ENCODE data around the gene KMT2A.

Gene KMT2A

DNA sequence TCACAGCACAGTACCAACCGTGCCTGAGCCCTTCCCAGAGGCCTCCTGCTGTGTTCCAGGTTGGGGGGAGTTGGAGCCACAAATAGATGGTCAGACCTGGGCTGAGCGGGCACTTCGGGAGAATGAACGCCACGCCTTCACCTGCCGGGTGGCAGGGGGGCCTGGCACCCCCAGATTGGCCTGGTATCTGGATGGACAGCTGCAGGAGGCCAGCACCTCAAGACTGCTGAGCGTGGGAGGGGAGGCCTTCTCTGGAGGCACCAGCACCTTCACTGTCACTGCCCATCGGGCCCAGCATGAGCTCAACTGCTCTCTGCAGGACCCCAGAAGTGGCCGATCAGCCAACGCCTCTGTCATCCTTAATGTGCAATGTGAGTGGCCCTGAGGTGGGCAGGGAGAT lies 95.8 kb downstream of the KMT2A start:
- peak overlapping the region; percentile 93 for H3K4me3 Mint-ChIP-seq
- H3K4me1 Mint-ChIP-seq, result peaks cover 32% of the 10 kb centered on the region
- no peak overlapping the region for H3K27ac Mint-ChIP-seq
- no peaks in the 10 kb centered on the region for H3K27me3 Mint-ChIP-seq
- H3K36me3 Mint-ChIP-seq, result no peaks in the 10 kb centered on the region
- no peaks in the 10 kb centered on the region for H3K9me3 Mint-ChIP-seq

DNA sequence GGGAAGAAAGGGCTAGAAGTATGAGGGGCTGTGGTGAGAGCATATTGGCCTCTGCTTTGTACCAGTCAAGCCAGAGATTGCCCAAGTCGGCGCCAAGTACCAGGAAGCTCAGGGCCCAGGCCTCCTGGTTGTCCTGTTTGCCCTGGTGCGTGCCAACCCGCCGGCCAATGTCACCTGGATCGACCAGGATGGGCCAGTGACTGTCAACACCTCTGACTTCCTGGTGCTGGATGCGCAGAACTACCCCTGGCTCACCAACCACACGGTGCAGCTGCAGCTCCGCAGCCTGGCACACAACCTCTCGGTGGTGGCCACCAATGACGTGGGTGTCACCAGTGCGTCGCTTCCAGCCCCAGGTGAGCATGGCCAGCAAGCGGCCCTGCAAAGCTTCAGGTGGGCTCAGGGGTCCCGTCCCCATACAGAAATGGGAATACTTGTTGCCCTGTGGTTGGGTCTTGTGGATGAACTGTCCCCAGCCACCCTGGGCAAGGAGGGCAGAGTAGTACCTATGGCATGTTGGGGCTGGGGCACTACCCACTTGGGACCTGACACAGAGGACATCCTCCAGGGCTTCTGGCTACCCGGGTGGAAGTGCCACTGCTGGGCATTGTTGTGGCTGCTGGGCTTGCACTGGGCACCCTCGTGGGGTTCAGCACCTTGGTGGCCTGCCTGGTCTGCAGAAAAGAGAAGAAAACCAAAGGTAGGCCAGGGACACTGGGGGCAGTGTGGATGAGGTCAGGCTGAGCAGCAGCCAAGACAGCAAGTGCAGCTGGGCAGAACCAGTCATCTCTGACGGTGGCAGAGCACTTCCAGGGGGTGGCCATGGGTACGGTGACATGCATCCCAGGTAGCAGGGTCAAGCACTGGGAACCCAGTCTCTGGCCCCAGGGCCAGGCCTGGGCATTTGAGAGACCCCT lies 96.8 kb downstream of the KMT2A start:
- Mint-ChIP-seq H3K27ac (no peak overlapping the region), H3K9me3 (no peaks in the 10 kb centered on the region), H3K27me3 (no peaks in the 10 kb centered on the region), H3K36me3 (no peaks in the 10 kb centered on the region), H3K4me1 (peaks cover 26% of the 10 kb centered on the region), H3K4me3 (no peak overlapping the region)

DNA sequence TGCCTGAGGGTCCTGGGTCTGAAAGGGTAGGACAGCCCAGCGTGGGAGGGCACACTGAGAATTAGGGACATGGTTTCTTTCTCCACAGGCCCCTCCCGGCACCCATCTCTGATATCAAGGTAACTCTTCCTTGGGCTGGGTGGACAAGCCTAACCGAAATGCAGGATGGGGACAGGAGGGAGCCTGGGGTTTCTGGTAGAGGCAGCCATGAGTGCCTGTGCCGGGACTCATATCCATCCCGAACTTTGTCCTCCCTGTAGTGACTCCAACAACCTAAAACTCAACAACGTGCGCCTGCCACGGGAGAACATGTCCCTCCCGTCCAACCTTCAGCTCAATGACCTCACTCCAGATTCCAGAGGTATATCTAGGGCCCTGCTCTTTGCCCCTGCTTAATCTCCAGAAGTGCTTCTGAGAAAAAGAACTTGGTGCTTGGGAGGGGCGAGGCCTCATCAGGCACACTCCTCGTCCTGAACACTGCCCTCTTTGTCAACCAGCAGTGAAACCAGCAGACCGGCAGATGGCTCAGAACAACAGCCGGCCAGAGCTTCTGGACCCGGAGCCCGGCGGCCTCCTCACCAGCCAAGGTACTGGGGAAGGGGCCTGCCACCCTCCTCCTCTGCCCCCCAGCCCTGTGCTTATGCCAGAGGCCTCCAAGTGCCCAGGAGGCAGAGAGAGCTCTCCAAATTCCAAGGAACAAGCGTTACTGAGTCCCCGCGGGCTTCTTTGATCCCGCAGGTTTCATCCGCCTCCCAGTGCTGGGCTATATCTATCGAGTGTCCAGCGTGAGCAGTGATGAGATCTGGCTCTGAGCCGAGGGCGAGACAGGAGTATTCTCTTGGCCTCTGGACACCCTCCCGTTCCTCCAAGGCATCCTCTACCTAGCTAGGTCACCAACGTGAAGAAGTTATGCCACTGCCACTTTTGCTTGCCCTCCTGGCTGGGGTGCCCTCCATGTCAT lies 97.8 kb downstream of the KMT2A start:
- no peaks in the 10 kb centered on the region for H3K9me3 Mint-ChIP-seq
- peaks cover 22% of the 10 kb centered on the region for H3K4me1 Mint-ChIP-seq
- no peaks in the 10 kb centered on the region for H3K27me3 Mint-ChIP-seq
- no peak overlapping the region for H3K4me3 Mint-ChIP-seq
- H3K27ac Mint-ChIP-seq, result no peak overlapping the region
- H3K36me3 Mint-ChIP-seq, result no peaks in the 10 kb centered on the region

DNA sequence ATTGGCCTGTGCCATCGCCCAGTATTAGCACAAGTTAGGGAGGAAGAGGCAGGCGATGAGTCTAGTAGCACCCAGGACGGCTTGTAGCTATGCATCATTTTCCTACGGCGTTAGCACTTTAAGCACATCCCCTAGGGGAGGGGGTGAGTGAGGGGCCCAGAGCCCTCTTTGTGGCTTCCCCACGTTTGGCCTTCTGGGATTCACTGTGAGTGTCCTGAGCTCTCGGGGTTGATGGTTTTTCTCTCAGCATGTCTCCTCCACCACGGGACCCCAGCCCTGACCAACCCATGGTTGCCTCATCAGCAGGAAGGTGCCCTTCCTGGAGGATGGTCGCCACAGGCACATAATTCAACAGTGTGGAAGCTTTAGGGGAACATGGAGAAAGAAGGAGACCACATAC lies 99.0 kb downstream of the KMT2A start:
- Mint-ChIP-seq H3K27ac (no peak overlapping the region), H3K4me3 (no peak overlapping the region), H3K36me3 (peaks cover 2% of the 10 kb centered on the region), H3K27me3 (no peaks in the 10 kb centered on the region), H3K9me3 (no peaks in the 10 kb centered on the region), H3K4me1 (peaks cover 10% of the 10 kb centered on the region)

- no peaks in the 10 kb centered on the region for H3K27me3 Mint-ChIP-seq
- H3K36me3 Mint-ChIP-seq, result peaks cover 6% of the 10 kb centered on the region
- H3K4me1 Mint-ChIP-seq, result peaks cover 3% of the 10 kb centered on the region
- H3K9me3 Mint-ChIP-seq, result no peaks in the 10 kb centered on the region
- H3K27ac Mint-ChIP-seq, result no peak overlapping the region
- no peak overlapping the region for H3K4me3 Mint-ChIP-seq
Observed at GRCh38 chr11:118536726-118537125, 100.4 kb downstream of the KMT2A start.

GRCh38 chr11:118537409-118537980 lies 101.2 kb downstream of the KMT2A start:
- H3K36me3 Mint-ChIP-seq, result peaks cover 6% of the 10 kb centered on the region
- no peaks in the 10 kb centered on the region for H3K27me3 Mint-ChIP-seq
- no peak overlapping the region for H3K27ac Mint-ChIP-seq
- no peaks in the 10 kb centered on the region for H3K9me3 Mint-ChIP-seq
- no peak overlapping the region for H3K4me3 Mint-ChIP-seq
- no peaks in the 10 kb centered on the region for H3K4me1 Mint-ChIP-seq

DNA sequence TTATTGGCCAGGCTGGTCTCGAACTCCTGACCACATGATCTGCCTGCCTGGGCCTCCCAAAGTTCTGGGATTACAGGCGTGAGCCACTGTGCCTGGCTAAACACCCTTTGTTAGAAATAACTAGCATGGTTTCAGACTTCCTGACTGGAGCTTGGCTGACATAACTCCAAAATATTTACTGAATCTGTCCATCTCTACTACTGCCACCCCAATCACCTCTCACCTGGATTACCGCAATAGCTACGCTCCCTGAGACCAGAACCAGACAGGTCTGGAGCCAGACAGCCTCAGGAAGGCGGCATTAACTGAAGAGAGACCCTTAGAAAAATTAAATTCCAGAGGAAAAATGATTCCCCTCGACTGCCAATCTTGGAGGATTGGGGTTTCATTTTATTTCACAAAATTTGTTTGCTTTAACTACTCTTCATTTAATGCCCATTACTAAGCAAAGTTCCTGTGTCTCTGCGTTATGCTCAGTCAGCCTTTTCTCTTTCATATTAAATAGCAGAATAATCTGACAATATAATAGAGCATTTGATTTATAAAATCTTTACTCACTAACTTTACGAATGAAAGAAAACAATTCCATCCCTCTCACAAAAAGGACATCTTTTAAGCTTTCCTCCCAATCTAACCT lies 107.8 kb downstream of the KMT2A start:
- Mint-ChIP-seq H3K27me3 (no peaks in the 10 kb centered on the region), H3K36me3 (peaks cover 6% of the 10 kb centered on the region), H3K27ac (no peak overlapping the region), H3K4me3 (no peak overlapping the region), H3K9me3 (no peaks in the 10 kb centered on the region), H3K4me1 (no peaks in the 10 kb centered on the region)

- H3K4me3 Mint-ChIP-seq, result no peak overlapping the region
- no peaks in the 10 kb centered on the region for H3K27me3 Mint-ChIP-seq
- H3K27ac Mint-ChIP-seq, result no peak overlapping the region
- no peaks in the 10 kb centered on the region for H3K9me3 Mint-ChIP-seq
- no peaks in the 10 kb centered on the region for H3K4me1 Mint-ChIP-seq
- peaks cover 6% of the 10 kb centered on the region for H3K36me3 Mint-ChIP-seq
Observed at GRCh38 chr11:118544647-118545010, 108.3 kb downstream of the KMT2A start.

GRCh38 chr11:118545533-118545932 lies 109.2 kb downstream of the KMT2A start:
- peak overlapping the region; percentile 8 for H3K27ac Mint-ChIP-seq

DNA sequence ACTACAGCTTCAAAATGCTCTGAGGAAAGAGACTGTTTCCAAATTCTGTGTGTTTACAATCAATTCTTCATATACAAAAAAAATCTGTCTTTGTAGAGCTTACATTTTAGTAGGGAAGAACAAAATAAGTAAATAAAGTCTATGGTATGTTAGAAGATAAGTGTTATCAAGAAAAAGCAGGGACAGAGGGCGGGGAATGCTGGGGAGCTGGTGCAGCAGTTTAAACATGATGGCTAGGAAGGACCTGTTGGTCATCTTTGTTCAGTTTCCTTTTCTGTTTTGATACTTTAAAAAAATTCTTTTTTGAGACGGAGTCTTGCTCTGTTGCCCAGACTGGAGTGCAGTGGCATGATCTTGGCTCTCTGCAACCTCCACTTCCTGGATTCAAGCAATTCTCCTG lies 110.8 kb downstream of the KMT2A start:
- H3K9me3 Mint-ChIP-seq, result no peaks in the 10 kb centered on the region
- no peaks in the 10 kb centered on the region for H3K4me1 Mint-ChIP-seq
- no peaks in the 10 kb centered on the region for H3K27me3 Mint-ChIP-seq
- no peak overlapping the region for H3K4me3 Mint-ChIP-seq
- H3K27ac Mint-ChIP-seq, result no peak overlapping the region
- peaks cover 2% of the 10 kb centered on the region for H3K36me3 Mint-ChIP-seq

More at GRCh38 chr11:118545533-118545932, 109.2 kb downstream of the KMT2A start:
- Mint-ChIP-seq H3K9me3 (no peaks in the 10 kb centered on the region), H3K36me3 (peaks cover 4% of the 10 kb centered on the region), H3K4me1 (no peaks in the 10 kb centered on the region), H3K27me3 (no peaks in the 10 kb centered on the region), H3K4me3 (no peak overlapping the region)

DNA sequence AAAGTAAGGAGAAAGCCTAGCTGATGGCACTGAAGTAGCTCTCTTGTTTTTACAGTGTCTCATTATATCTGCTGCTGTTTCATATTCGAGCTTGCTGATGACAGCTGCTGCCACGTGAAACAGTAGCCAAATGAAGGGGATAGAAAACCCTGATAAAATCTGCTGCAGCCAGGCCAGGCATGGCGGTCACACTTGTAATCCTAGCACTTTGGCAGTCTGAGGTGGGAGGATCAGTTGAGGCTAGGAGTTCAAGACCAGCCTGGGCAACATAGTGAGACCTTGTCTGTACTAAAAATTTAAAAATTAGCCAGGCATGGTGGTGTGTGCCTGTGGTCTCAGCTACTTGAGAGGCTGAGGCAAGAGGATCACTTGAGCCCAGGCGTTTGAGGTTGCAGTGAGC lies 116.0 kb downstream of the KMT2A start:
- Mint-ChIP-seq H3K36me3 (peaks cover 12% of the 10 kb centered on the region), H3K4me1 (no peaks in the 10 kb centered on the region), H3K27me3 (no peaks in the 10 kb centered on the region), H3K9me3 (no peaks in the 10 kb centered on the region), H3K4me3 (no peak overlapping the region), H3K27ac (no peak overlapping the region)

DNA sequence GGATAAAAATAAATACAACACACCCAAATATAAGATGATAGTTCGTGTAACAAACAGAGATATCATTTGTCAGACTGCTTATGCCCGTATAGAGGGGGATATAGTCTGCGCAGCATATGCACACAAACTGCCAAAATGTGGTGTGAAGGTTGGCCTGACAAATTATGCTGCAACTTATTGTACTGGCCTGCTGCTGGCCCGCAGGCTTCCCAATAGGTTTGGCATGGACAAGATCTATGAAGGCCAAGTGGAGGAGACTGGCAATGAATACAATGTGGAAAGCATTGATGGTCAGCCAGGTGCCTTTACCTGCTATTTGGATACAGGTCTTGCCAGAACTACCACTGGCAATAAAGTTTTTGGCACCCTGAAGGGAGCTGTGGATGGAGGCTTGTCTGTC lies 124.5 kb downstream of the KMT2A start:
- Mint-ChIP-seq H3K27ac (no peak overlapping the region), H3K4me1 (peaks cover 16% of the 10 kb centered on the region), H3K27me3 (no peaks in the 10 kb centered on the region), H3K9me3 (no peaks in the 10 kb centered on the region), H3K36me3 (peaks cover 1% of the 10 kb centered on the region), H3K4me3 (no peak overlapping the region)

GRCh38 chr11:118565051-118565450 lies 128.8 kb downstream of the KMT2A start:
- Mint-ChIP-seq H3K27ac (peak overlapping the region; percentile 41), H3K4me1 (peaks cover 19% of the 10 kb centered on the region), H3K4me3 (peak overlapping the region; percentile 71), H3K27me3 (no peaks in the 10 kb centered on the region), H3K36me3 (peaks cover 1% of the 10 kb centered on the region), H3K9me3 (no peaks in the 10 kb centered on the region)

GRCh38 chr11:118569670-118570069 lies 133.4 kb downstream of the KMT2A start:
- Mint-ChIP-seq H3K4me3 (no peak overlapping the region), H3K36me3 (no peaks in the 10 kb centered on the region), H3K27ac (no peak overlapping the region)

DNA sequence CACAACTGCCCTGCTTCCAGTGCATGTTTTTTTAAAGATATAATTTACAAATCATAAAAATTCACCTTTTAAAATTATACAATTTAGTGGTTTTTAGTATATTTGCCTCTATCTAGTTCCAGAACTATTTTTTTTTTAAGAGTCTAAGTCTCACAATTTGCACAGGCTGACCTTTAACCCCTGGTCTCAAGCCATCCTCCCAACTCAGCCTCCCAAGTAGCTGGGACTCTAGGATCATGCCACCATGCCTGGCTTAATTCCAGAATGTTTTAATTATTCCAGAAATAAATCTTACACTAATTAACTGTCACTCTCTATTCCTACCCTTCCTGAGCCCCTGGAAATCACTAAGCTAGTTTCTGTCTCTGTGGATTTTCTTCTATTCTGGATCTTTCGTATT lies 134.5 kb downstream of the KMT2A start:
- peak overlapping the region; percentile 99 for H3K4me3 Mint-ChIP-seq

More at GRCh38 chr11:118569670-118570069, 133.4 kb downstream of the KMT2A start:
- peaks cover 36% of the 10 kb centered on the region for H3K4me1 Mint-ChIP-seq
- no peaks in the 10 kb centered on the region for H3K9me3 Mint-ChIP-seq
- no peaks in the 10 kb centered on the region for H3K27me3 Mint-ChIP-seq

More for the DNA sequence above, 134.5 kb downstream of the KMT2A start:
- no peaks in the 10 kb centered on the region for H3K9me3 Mint-ChIP-seq
- peaks cover under 1% of the 10 kb centered on the region for H3K36me3 Mint-ChIP-seq
- H3K4me1 Mint-ChIP-seq, result peaks cover 39% of the 10 kb centered on the region
- H3K27me3 Mint-ChIP-seq, result no peaks in the 10 kb centered on the region
- peak overlapping the region; percentile 96 for H3K27ac Mint-ChIP-seq
